Testis (tissue), 3 donors: ENCODE data around the gene CDX2. TPM values are rescaled to one million over a fixed set of nuclear protein-coding genes. Genes with fewer than 3 reads are reported as not detected.

ENCODE experiments used
- DNase-seq: peaks from one replicate; pipeline ENCODE4 v3.0.0-alpha.2; 2019
- H3K27ac ChIP-seq, 2 donors: fragments of 200-600 bp; sonication (generic); one replicate each; pipeline ENCODE4 v1.5.1; 2019
- H3K27me3 ChIP-seq: fragments of 200-600 bp; sonication (generic); one replicate; pipeline ENCODE4 v1.5.1; 2019
- H3K36me3 ChIP-seq: fragments of 200-600 bp; sonication (generic); one replicate; pipeline ENCODE4 v1.5.1; 2017; ENCODE audit warnings: low read depth; ENCODE audit errors: missing control alignments
- H3K4me1 ChIP-seq: fragments of 200-600 bp; sonication (generic); one replicate; pipeline ENCODE4 v1.5.1; 2019
- H3K4me3 ChIP-seq, 2 donors: fragments of 200-600 bp; sonication (generic); one replicate each; pipeline ENCODE4 v1.5.1; 2017 to 2019
- H3K9me3 ChIP-seq: fragments of 200-600 bp; sonication (generic); one replicate; pipeline ENCODE4 v1.5.1; 2017
- POLR2A ChIP-seq: fragments of 450-650 bp; IDR thresholded peaks from one replicate; pipeline ENCODE4 v1.6.1; 2017; ENCODE audit warnings: antibody characterized with exemption, mild to moderate bottlenecking, moderate library complexity
- WGBS, 2 donors: methylation state at CpG; one replicate each; pipeline ENCODE4 v1.1.5; 2018; 5-methylcytosine and 5-hydroxymethylcytosine counted together
- intact Hi-C: fragments of 100-400 bp; cut with DNase I; formaldehyde crosslinking; loops from one replicate; pipeline ENCODE4 v1.15.1; 2023; ENCODE audit warnings: low total_unique reads
- polyA plus RNA-seq: library from polyadenylated mRNA; stranded (reverse); fragments of 350-450 nt; fragmentation: Illumina TruSeq; extraction: RNeasy Lipid Tissue Mini Kit (QIAGEN cat#74804); gene quantifications from one replicate; pipeline ENCODE4 v1.2.3, GENCODE V29; 2014; ENCODE audit warnings: low read depth, low replicate concordance; ENCODE audit not compliant: insufficient read depth
- total RNA-seq, 2 donors: library from RNA; depleted of rRNA; stranded (reverse); fragments of >200 nt; gene quantifications; one replicate each; pipeline ENCODE4 v1.2.3, GENCODE V29; 2016
- TF ChIP-seq, protein P1 (sequence below), 3 experiments: fragments of 450-650 bp in 2 of 3; fragments of 200-600 bp in 1 of 3; sonication (generic) in 1 of 3; IDR thresholded peaks; one replicate each; pipeline ENCODE4 v1.5.1; 2016 to 2019; ENCODE audit warnings: antibody characterized with exemption in 3 of 3, mild to moderate bottlenecking in 2 of 3, moderate library complexity in 1 of 3

The CDX2 gene
- total and polyA plus RNA-seq, 3 donors from 2014 or later, result 0.06 to 0.08 TPM; not detected in 1

DNA sequence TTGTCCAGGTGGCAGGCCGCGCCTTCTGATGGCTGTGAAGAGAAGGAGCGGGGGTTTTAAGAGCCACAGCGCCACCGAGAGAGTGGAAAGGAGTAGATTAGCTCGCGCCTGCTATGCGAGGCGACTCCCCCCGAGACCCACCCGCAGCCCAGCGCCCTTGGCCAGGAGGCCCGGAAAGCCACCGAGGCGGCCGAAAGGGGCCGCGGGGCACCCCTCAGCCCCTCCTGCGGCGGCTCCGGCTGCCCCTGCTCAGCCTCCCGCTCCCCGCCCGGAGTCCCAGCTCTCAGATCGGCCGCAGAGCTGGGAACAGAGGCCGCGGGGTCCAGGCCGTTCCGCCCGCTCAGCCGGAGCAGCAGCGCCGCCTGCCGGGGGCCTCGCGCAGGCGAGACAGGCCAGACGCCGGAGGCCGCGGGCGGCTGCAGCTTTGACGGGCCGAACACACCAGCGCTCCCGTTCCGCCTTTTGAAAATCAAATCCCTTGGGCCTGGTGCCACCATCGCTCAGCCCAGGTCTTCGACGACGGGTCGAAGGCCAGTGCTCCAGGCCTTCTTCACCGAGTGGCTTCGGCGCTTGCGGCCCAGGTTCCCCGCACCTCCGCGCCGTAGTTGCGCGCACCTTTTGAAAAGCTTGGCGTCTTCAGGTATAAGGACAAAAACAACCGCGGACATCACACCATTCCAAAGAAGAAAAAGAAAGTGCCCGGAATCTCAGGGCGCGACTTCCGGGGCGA, 15.3 kb downstream of the CDX2 start:
- peak; percentile 85 for DNase-seq
- Histone ChIP-seq H3K9me3 (no peaks in the 10 kb centered on the region), H3K36me3 (no peaks in the 10 kb centered on the region), H3K4me1 (peaks cover 9% of the 10 kb centered on the region), H3K27me3 (no peaks in the 10 kb centered on the region), H3K27ac (peak overlapping the region; percentile 60 to 87), H3K4me3 (peak overlapping the region; percentile 59 to 69)
- TF ChIP-seq, protein P1, sequence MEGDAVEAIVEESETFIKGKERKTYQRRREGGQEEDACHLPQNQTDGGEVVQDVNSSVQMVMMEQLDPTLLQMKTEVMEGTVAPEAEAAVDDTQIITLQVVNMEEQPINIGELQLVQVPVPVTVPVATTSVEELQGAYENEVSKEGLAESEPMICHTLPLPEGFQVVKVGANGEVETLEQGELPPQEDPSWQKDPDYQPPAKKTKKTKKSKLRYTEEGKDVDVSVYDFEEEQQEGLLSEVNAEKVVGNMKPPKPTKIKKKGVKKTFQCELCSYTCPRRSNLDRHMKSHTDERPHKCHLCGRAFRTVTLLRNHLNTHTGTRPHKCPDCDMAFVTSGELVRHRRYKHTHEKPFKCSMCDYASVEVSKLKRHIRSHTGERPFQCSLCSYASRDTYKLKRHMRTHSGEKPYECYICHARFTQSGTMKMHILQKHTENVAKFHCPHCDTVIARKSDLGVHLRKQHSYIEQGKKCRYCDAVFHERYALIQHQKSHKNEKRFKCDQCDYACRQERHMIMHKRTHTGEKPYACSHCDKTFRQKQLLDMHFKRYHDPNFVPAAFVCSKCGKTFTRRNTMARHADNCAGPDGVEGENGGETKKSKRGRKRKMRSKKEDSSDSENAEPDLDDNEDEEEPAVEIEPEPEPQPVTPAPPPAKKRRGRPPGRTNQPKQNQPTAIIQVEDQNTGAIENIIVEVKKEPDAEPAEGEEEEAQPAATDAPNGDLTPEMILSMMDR (IDR thresholded peaks at IDR 0.05), result peak; percentile 86 to 88 (median 88)
- no peak for TF ChIP-seq POLR2A
- intact Hi-C loops, result loop anchor here (10.0 kb wide), 1 partner anchor 129 kb away; no protein-coding TSS in a partner anchor
- WGBS, 2 donors, result 1% methylated on average over 27 to 71 of the region's 71 CpGs

DNA sequence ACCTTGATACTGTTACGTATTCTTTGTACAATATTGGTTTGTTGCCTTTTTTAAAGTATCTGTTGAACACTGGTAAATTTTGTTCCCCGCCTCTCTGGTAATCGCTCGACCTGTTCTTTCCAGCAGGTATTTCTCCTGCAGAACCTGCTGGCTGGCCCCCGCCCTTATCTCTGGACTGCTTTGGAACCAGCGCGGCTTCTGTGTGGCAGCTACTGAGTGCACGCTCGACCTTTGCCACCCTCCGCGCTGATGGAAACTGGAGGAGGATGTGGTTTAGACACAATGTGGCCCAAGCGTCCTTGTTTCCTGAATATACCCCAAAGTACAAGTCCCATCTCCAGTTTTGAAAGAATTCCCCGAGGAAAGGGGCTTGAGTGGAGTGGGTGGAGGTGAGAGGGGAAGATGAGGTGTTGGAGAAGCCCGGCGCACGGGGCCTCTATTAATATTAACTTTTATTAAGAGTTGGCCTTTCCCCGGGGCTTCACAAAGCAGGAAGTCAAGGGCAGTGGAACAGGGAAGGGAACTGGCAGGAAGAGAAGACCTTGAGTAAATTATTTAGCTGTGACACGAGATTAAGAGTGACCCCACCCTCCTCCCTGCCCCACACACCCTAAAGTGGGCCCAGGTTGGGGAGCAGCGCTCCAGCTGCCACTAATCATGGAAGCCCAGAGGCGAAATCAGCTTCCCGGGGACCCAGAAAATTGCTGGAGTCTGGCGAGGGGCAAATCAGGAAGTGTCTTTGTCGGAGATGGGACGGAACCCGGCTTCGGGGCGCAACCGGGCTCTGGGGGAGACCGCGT, 16.0 kb downstream of the CDX2 start:
- no peaks in the 10 kb centered on the region for H3K9me3 ChIP-seq
- H3K4me3 ChIP-seq, result peak overlapping the region; percentile 59 to 69
- TF ChIP-seq, protein P1 (IDR thresholded peaks at IDR 0.05), result no peak
- no peak for TF ChIP-seq POLR2A
- intact Hi-C loops, result loop anchor here (10.0 kb wide), 1 partner anchor 128 kb away; no protein-coding TSS in a partner anchor
- no peaks in the 10 kb centered on the region for H3K27me3 ChIP-seq
- WGBS, 2 donors, result 12 to 15% methylated on average over 28 to 30 of the region's 30 CpGs
- peaks cover 9% of the 10 kb centered on the region for H3K4me1 ChIP-seq
- no peaks in the 10 kb centered on the region for H3K36me3 ChIP-seq
- DNase-seq, result peak; percentile 60
- peak overlapping the region; percentile 60 to 87 for H3K27ac ChIP-seq

DNA sequence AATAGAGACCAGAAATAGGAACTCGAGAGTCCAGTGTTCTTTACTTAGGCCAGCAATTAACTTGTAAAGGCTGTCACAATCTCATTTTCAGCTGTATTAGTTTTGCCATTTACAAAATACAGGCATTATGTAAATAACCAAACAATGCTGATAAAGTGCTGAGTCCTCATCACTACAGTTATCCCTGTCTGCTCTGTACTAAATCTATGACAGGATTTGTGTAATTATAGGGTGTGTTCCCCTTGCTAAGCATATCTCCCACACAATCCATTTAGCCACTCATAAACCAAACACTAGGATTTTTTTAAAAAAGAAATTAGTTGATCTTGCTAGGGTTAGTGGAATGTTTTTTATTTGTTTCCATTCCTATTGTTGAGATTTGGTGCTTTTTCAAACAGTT, 26.1 kb downstream of the CDX2 start:
- Histone ChIP-seq H3K4me3 (no peak overlapping the region), H3K27ac (no peak overlapping the region), H3K27me3 (no peaks in the 10 kb centered on the region), H3K9me3 (no peaks in the 10 kb centered on the region), H3K4me1 (peaks cover 3% of the 10 kb centered on the region), H3K36me3 (no peaks in the 10 kb centered on the region)
- DNase-seq, result no peak
- intact Hi-C loops, result no loop called here
- 85 to 88% methylated on average over 1 of the region's 1 CpG for WGBS, 2 donors
- TF ChIP-seq POLR2A, result no peak

DNA sequence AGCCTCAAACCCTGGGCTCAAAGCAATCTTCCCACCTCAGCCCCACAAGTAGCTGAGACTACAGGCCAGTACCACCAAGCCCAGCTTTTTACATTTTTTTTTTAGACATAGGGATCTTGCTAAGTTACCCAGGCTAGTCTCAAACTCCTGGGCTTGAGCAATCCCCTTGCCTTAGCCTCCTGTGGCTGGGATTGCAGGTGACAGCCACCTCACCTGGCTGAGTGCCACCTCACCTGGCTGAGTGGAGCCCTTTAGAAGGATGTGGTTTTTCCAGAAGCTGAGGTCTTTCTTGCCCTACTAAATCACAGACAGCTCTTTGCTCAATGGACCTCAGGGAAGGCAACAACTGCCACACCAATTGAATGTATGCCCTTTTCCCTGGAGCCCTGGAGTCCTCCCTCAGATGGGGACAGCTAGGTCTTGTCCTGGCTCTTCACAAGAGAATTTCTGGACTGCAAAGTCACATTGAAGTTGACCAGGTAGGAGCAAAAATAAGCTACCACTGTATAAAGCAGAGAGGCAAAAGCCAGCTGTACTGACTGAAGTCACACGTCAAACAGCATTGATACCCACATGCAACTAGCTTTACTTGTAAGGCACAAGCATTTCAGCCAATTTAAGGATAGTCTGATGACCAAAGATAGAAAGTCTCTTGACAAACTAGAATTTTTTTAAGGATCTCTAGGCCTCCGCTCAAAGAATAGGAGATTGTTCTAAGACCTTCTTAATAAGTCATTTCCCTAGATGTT, 35.4 kb downstream of the CDX2 start:
- H3K27ac ChIP-seq, result no peak overlapping the region
- H3K36me3 ChIP-seq, result no peaks in the 10 kb centered on the region
- intact Hi-C loops, result no loop called here
- H3K4me1 ChIP-seq, result no peaks in the 10 kb centered on the region
- H3K27me3 ChIP-seq, result no peaks in the 10 kb centered on the region
- WGBS, 2 donors, result 73 to 74% methylated on average over 2 of the region's 2 CpGs
- DNase-seq, result no peak
- H3K4me3 ChIP-seq, result no peak overlapping the region
- no peak for TF ChIP-seq POLR2A
- H3K9me3 ChIP-seq, result no peaks in the 10 kb centered on the region

DNA sequence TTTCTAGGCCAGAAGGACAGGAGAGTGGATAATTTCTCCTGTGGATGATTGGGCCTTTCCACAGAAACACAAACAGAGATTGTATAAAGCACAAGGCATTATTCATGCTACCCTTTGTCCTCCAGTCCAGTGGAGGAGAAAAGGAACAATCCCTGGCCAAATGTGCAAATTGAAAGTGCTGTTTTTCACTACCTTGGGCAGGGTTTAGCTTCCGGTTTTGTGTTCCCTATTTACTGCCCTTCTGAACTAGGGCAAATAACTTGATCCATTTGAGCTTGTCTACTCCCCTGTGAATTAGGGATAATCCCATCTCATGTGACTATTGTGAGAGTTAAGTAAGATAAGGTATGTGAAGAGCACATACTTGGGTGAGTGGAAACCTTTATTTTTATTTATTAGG, 36.0 kb downstream of the CDX2 start:
- intact Hi-C loops, result no loop called here
- no peak for DNase-seq
- Histone ChIP-seq H3K9me3 (no peaks in the 10 kb centered on the region), H3K27ac (no peak overlapping the region), H3K36me3 (no peaks in the 10 kb centered on the region), H3K27me3 (no peaks in the 10 kb centered on the region), H3K4me1 (no peaks in the 10 kb centered on the region), H3K4me3 (no peak overlapping the region)
- TF ChIP-seq, protein P1 (IDR thresholded peaks at IDR 0.05), result no peak
- TF ChIP-seq POLR2A, result no peak
- 48 to 80% methylated on average over 1 of the region's 1 CpG for WGBS, 2 donors
